HG02610 (cell line): Measurements from ENCODE around the gene BSN.

Source experiments
- ATAC-seq: cut with Tn5 transposase; IDR thresholded peaks from one replicate; pipeline ENCODE4 v1.9.1; 2021; ENCODE audit warnings: mild to moderate bottlenecking, moderate library complexity; ENCODE audit not compliant: unreplicated experiment

BSN gene

GRCh38 chr3:49553692-49554632, at the start of gene BSN:
Gene BSN, plus strand, starts transcription at chr3:49554477. Its CDS starts 126 bp downstream, at chr3:49554603.
- ATAC-seq, result peak; percentile 67

- no peak for ATAC-seq
These were observed 47.4 kb upstream of the BSN start for GRCh38 chr3:49506906-49507305.

- no peak for ATAC-seq
These were observed 45.2 kb upstream of the BSN start for GRCh38 chr3:49509028-49509561.

GRCh38 chr3:49511639-49512038, 42.6 kb upstream of the BSN start:
- no peak for ATAC-seq

GRCh38 chr3:49512781-49513355, 41.4 kb upstream of the BSN start:
- ATAC-seq, result no peak

- no peak for ATAC-seq
These were observed 40.7 kb upstream of the BSN start for GRCh38 chr3:49513494-49514124.

GRCh38 chr3:49518016-49518415, 36.3 kb upstream of the BSN start:
- ATAC-seq, result no peak

- ATAC-seq, result no peak
These were observed 35.8 kb upstream of the BSN start for GRCh38 chr3:49518441-49518840.

GRCh38 chr3:49519296-49519695, 35.0 kb upstream of the BSN start:
- no peak for ATAC-seq

- ATAC-seq, result no peak
These were observed 34.3 kb upstream of the BSN start for GRCh38 chr3:49519916-49520385.

GRCh38 chr3:49523756-49524747, 30.2 kb upstream of the BSN start:
- ATAC-seq, result no peak

GRCh38 chr3:49529567-49529966, 24.7 kb upstream of the BSN start:
- no peak for ATAC-seq

- ATAC-seq, result no peak
These were observed 24.0 kb upstream of the BSN start for GRCh38 chr3:49530231-49530630.

- ATAC-seq, result no peak
These were observed 23.6 kb upstream of the BSN start for GRCh38 chr3:49530701-49531100.

- no peak for ATAC-seq
These were observed 23.1 kb upstream of the BSN start for GRCh38 chr3:49531218-49531617.

GRCh38 chr3:49531715-49532114, 22.6 kb upstream of the BSN start:
- ATAC-seq, result no peak

GRCh38 chr3:49533031-49533430, 21.2 kb upstream of the BSN start:
- no peak for ATAC-seq

- no peak for ATAC-seq
These were observed 20.3 kb upstream of the BSN start for GRCh38 chr3:49533786-49534519.

GRCh38 chr3:49534581-49535441, 19.5 kb upstream of the BSN start:
- no peak for ATAC-seq
